WTC11 (cell line): Measurements from ENCODE around the gene PDCL2.

Source experiments
- ATF1 ChIP-seq: sonication (generic); formaldehyde crosslinking; IDR thresholded peaks from 2 replicates; pipeline ENCODE4 v1.8.1; 2023; ENCODE audit warnings: mild to moderate bottlenecking, moderate library complexity, missing genetic modification reagents
- EMX1 ChIP-seq: fragments of 250-450 bp; sonication (Bioruptor Pico); IDR thresholded peaks from 2 replicates; pipeline ENCODE4 v1.8.0; 2021; ENCODE audit warnings: mild to moderate bottlenecking
- FOXK1 ChIP-seq: sonication (generic); formaldehyde crosslinking; IDR thresholded peaks from 2 replicates; pipeline ENCODE4 v1.8.0; 2022; ENCODE audit warnings: mild to moderate bottlenecking, moderate library complexity, missing genetic modification reagents
- MYBL2 ChIP-seq: sonication (generic); formaldehyde crosslinking; IDR thresholded peaks from 2 replicates; pipeline ENCODE4 v1.8.1; 2023; ENCODE audit warnings: mild to moderate bottlenecking, moderate library complexity, missing genetic modification reagents
- OVOL2 ChIP-seq: fragments of 250-450 bp; sonication (Bioruptor Pico); IDR thresholded peaks from 2 replicates; pipeline ENCODE4 v1.9.0; 2021; ENCODE audit warnings: mild to moderate bottlenecking, borderline replicate concordance
- RORB ChIP-seq: fragments of 250-450 bp; sonication (Bioruptor Pico); IDR thresholded peaks from 2 replicates; pipeline ENCODE4 v1.9.0; 2021; ENCODE audit warnings: mild to moderate bottlenecking
- SP1 ChIP-seq: sonication (generic); formaldehyde crosslinking; conservative IDR thresholded peaks from 2 replicates; pipeline ENCODE4 v1.8.1; 2022; ENCODE audit warnings: missing genetic modification reagents
- ZNF219 ChIP-seq: sonication (generic); formaldehyde crosslinking; IDR thresholded peaks from 2 replicates; pipeline ENCODE4 v1.8.0; 2023; ENCODE audit warnings: missing genetic modification reagents, mild to moderate bottlenecking, borderline replicate concordance
- ZNF263 ChIP-seq: sonication (generic); formaldehyde crosslinking; IDR thresholded peaks from 2 replicates; pipeline ENCODE4 v1.8.1; 2022; ENCODE audit warnings: low read depth, mild to moderate bottlenecking, moderate library complexity, missing genetic modification reagents
- TF ChIP-seq, protein P1 (sequence below): sonication (generic); formaldehyde crosslinking; IDR thresholded peaks from 2 replicates; pipeline ENCODE4 v1.8.1; 2022; ENCODE audit warnings: mild to moderate bottlenecking, moderate library complexity, missing genetic modification reagents
- TF ChIP-seq, protein P2 (sequence below): fragments of 200-600 bp; IDR thresholded peaks from 2 replicates; pipeline ENCODE4 v1.8.0; 2022; ENCODE audit warnings: antibody characterized with exemption
- TF ChIP-seq, protein P3 (sequence below): sonication (generic); formaldehyde crosslinking; IDR thresholded peaks from 2 replicates; pipeline ENCODE4 v1.8.1; 2023; ENCODE audit warnings: mild to moderate bottlenecking, missing genetic modification reagents, borderline replicate concordance
- TF ChIP-seq, protein P4 (sequence below): sonication (generic); formaldehyde crosslinking; IDR thresholded peaks from 2 replicates; pipeline ENCODE4 v1.8.1; 2022; ENCODE audit warnings: mild to moderate bottlenecking, missing genetic modification reagents, moderate library complexity, borderline replicate concordance

DNA sequence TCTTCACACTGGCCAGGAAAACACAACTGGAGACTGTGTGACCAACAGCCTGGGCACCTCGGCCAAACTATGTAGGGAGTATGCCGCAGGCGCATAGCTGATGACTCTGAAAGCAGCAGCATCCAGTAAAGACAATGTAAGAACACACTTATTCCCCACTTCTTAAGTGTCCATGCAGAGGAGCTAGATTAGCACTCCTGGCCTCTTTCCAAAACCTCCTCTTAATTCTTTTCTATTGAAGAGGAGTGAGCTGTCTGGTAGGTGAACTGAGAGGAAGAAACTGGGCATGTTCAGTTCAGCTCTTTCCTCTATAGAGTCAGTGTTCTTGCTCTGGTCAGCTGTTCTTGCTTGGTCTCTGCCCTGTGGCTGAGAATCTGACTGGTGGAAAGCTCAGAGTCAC is 23.0 kb upstream of the PDCL2 start:
- TF ChIP-seq ZNF263 (CRISPR knock-in tag) = no peak
- TF ChIP-seq RORB = no peak
- TF ChIP-seq, protein P1, sequence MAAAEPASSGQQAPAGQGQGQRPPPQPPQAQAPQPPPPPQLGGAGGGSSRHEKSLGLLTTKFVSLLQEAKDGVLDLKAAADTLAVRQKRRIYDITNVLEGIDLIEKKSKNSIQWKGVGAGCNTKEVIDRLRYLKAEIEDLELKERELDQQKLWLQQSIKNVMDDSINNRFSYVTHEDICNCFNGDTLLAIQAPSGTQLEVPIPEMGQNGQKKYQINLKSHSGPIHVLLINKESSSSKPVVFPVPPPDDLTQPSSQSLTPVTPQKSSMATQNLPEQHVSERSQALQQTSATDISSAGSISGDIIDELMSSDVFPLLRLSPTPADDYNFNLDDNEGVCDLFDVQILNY (CRISPR knock-in tag) = no peak
- TF ChIP-seq, protein P2, sequence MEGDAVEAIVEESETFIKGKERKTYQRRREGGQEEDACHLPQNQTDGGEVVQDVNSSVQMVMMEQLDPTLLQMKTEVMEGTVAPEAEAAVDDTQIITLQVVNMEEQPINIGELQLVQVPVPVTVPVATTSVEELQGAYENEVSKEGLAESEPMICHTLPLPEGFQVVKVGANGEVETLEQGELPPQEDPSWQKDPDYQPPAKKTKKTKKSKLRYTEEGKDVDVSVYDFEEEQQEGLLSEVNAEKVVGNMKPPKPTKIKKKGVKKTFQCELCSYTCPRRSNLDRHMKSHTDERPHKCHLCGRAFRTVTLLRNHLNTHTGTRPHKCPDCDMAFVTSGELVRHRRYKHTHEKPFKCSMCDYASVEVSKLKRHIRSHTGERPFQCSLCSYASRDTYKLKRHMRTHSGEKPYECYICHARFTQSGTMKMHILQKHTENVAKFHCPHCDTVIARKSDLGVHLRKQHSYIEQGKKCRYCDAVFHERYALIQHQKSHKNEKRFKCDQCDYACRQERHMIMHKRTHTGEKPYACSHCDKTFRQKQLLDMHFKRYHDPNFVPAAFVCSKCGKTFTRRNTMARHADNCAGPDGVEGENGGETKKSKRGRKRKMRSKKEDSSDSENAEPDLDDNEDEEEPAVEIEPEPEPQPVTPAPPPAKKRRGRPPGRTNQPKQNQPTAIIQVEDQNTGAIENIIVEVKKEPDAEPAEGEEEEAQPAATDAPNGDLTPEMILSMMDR = no peak
- TF ChIP-seq, protein P3, sequence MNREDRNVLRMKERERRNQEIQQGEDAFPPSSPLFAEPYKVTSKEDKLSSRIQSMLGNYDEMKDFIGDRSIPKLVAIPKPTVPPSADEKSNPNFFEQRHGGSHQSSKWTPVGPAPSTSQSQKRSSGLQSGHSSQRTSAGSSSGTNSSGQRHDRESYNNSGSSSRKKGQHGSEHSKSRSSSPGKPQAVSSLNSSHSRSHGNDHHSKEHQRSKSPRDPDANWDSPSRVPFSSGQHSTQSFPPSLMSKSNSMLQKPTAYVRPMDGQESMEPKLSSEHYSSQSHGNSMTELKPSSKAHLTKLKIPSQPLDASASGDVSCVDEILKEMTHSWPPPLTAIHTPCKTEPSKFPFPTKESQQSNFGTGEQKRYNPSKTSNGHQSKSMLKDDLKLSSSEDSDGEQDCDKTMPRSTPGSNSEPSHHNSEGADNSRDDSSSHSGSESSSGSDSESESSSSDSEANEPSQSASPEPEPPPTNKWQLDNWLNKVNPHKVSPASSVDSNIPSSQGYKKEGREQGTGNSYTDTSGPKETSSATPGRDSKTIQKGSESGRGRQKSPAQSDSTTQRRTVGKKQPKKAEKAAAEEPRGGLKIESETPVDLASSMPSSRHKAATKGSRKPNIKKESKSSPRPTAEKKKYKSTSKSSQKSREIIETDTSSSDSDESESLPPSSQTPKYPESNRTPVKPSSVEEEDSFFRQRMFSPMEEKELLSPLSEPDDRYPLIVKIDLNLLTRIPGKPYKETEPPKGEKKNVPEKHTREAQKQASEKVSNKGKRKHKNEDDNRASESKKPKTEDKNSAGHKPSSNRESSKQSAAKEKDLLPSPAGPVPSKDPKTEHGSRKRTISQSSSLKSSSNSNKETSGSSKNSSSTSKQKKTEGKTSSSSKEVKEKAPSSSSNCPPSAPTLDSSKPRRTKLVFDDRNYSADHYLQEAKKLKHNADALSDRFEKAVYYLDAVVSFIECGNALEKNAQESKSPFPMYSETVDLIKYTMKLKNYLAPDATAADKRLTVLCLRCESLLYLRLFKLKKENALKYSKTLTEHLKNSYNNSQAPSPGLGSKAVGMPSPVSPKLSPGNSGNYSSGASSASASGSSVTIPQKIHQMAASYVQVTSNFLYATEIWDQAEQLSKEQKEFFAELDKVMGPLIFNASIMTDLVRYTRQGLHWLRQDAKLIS (CRISPR knock-in tag) = no peak
- TF ChIP-seq MYBL2 (CRISPR knock-in tag) = no peak
- TF ChIP-seq SP1 = no peak
- no peak for TF ChIP-seq ZNF219 (CRISPR knock-in tag)
- TF ChIP-seq ATF1 (CRISPR knock-in tag) = no peak
- TF ChIP-seq EMX1 = no peak
- TF ChIP-seq FOXK1 (CRISPR knock-in tag) = no peak
- TF ChIP-seq OVOL2 = no peak
- TF ChIP-seq, protein P4, sequence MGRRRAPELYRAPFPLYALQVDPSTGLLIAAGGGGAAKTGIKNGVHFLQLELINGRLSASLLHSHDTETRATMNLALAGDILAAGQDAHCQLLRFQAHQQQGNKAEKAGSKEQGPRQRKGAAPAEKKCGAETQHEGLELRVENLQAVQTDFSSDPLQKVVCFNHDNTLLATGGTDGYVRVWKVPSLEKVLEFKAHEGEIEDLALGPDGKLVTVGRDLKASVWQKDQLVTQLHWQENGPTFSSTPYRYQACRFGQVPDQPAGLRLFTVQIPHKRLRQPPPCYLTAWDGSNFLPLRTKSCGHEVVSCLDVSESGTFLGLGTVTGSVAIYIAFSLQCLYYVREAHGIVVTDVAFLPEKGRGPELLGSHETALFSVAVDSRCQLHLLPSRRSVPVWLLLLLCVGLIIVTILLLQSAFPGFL (CRISPR knock-in tag) = no peak
